GM18511 (cell line): Measurements from ENCODE around the gene IKZF3.
"Not testable (repeated sequence)": the region's sequence is repeated elsewhere in the genome, so short reads cannot be mapped to it uniquely, and the experiment has no call there.

Experiments
- ATAC-seq: cut with Tn5 transposase; IDR thresholded peaks from one replicate; pipeline ENCODE4 v1.9.1; 2021; ENCODE audit warnings: mild to moderate bottlenecking, moderate library complexity; ENCODE audit not compliant: unreplicated experiment

Gene IKZF3

GRCh38 chr17:39782481-39782880 is 81.6 kb downstream of the IKZF3 start:
- ATAC-seq, result no peak

GRCh38 chr17:39781861-39782213 is 82.3 kb downstream of the IKZF3 start:
- no peak for ATAC-seq

GRCh38 chr17:39781031-39781860 is 82.9 kb downstream of the IKZF3 start:
- no peak for ATAC-seq

GRCh38 chr17:39777534-39778365 is 86.4 kb downstream of the IKZF3 start:
- ATAC-seq, result peak; percentile 68

GRCh38 chr17:39776252-39776651 is 87.9 kb downstream of the IKZF3 start:
- ATAC-seq, result no peak

- ATAC-seq, result no peak
Observed at GRCh38 chr17:39775031-39775430, 89.1 kb downstream of the IKZF3 start.

GRCh38 chr17:39774047-39774446 is 90.1 kb downstream of the IKZF3 start:
- ATAC-seq, result no peak

- ATAC-seq, result no peak
Observed at GRCh38 chr17:39772987-39773934, 90.9 kb downstream of the IKZF3 start.

- no peak for ATAC-seq
Observed at GRCh38 chr17:39772415-39772814, 91.7 kb downstream of the IKZF3 start.

- peak; percentile 68 for ATAC-seq
Observed at GRCh38 chr17:39769974-39770587, 94.0 kb downstream of the IKZF3 start.

GRCh38 chr17:39767147-39767546 is 97.0 kb downstream of the IKZF3 start:
- no peak for ATAC-seq

- ATAC-seq, result no peak
Observed at GRCh38 chr17:39765766-39766165, 98.3 kb downstream of the IKZF3 start.

- ATAC-seq, result no peak
Observed at GRCh38 chr17:39765175-39765574, 98.9 kb downstream of the IKZF3 start.

GRCh38 chr17:39764171-39764570 is 99.9 kb downstream of the IKZF3 start:
- ATAC-seq, result not testable (repeated sequence)

GRCh38 chr17:39763051-39763820 is 100.9 kb downstream of the IKZF3 start:
- ATAC-seq, result no peak

GRCh38 chr17:39761861-39762496 is 102.1 kb downstream of the IKZF3 start:
- ATAC-seq, result no peak

GRCh38 chr17:39759204-39759603 is 104.9 kb downstream of the IKZF3 start:
- ATAC-seq, result no peak

- ATAC-seq, result no peak
Observed at GRCh38 chr17:39757931-39758873, 105.9 kb downstream of the IKZF3 start.
